HG02943 (cell line): Measurements from ENCODE around the gene PCCA.

Experiments used
- ATAC-seq: cut with Tn5 transposase; IDR thresholded peaks from one replicate; pipeline ENCODE4 v1.9.1; 2021; ENCODE audit warnings: mild to moderate bottlenecking, low read depth, moderate library complexity; ENCODE audit not compliant: unreplicated experiment

Gene PCCA

GRCh38 chr13:100532090-100532766, 443.3 kb downstream of the PCCA start:
- no peak for ATAC-seq

DNA sequence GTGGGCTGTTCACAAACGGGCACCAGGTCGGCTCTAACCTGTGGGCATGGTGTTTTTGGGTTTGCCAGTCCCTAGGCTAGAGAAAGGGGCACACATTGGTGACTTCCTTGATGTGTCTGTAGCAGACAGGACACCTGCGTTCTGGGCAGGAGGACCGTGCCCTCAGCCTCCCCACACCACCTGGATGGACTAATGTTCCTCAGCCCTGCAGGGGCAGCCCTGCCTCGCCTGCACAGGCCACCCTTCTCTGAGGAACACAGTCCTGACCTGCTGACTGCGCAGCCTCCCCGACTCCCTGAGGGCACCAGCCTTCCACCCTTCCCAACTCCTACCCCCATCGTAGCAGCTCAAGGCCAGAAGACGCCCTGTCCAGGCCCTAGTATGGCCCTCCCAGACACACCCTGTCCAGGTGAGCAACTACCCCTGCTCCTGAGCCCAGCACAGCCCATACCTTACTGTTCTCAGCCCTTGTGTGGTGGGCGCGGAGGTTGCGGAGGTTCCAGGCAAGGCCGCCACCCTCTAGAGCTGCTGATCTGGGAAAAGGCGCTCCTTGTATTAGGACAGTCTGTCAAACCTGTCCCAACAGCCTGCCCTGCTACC, 444.0 kb downstream of the PCCA start:
- no peak for ATAC-seq

DNA sequence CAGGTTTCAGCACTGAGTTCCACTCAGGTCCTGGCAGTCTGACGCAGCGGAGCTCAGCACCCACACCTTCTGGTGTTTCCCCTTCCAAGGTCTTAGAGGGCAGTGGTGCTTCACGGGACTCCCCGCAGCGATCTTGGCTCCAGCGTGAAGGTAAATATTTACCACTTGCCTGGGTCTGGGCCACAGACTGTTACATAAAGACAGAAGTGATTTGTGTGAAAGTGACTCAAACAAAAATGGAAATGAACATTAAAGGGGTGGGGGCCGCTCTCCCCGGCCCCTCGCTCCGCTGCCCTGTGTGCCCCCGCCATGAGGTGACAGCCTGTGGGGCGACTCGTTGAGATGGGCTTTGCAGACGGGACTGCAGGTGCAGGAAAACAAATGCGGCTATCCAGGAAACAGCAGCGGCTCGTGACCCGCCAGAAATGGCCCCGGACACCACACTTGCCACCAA, 444.7 kb downstream of the PCCA start:
- ATAC-seq, result no peak

- no peak for ATAC-seq
Measured at GRCh38 chr13:100534147-100534843, 445.4 kb downstream of the PCCA start.

DNA sequence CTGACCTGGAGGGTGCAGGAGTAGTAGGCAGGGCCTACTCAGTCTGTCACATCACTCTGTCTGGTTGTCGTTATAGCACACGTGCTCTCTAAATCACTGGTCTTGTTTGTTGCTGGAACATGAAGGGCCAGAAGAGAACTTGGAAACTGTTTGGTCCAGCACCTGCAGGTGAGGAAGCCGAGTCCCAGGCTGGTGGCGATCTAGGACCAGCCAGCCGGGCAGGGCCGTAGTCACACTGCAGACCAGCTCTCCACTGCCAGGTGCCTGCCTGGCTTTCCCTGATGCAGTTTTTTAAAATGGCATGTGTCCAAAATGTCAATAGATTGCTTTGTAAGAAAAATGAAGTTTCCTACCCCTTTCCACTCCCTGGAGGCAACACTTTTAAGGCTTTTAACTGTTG, 446.0 kb downstream of the PCCA start:
- ATAC-seq, result no peak

DNA sequence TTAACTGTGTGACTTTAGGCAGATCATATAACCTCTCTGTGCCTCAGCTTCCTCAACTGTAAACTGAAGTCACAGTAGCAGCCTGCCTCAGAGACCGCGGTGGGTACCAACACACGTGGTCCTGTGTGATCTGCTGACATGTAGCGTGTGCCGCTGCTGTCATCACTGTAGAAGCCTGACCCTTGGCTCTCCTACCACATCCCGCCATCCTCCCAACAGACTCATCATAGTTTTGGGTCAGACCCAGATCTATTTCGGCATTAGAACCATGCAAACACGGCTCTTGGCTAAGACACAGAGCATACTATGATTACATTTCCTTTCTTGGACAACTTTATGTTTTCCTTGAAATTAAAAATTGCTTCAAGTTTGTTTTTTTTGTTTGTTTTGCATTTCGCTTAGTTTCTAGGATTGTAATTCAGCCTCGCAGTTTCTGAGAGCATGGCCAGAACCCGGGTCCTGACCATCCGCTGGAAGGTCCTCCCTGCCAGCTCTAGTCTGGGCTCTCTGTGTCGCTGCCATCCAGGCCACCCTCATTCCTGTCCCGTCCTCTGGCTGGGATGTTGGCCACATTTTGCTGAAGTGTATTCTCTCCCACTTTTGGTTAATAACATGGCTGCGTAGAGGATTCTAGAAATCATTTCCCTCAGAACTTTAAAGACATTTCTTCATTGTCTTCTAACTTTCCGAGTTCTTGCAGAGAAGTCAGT, 446.7 kb downstream of the PCCA start:
- ATAC-seq, result no peak

DNA sequence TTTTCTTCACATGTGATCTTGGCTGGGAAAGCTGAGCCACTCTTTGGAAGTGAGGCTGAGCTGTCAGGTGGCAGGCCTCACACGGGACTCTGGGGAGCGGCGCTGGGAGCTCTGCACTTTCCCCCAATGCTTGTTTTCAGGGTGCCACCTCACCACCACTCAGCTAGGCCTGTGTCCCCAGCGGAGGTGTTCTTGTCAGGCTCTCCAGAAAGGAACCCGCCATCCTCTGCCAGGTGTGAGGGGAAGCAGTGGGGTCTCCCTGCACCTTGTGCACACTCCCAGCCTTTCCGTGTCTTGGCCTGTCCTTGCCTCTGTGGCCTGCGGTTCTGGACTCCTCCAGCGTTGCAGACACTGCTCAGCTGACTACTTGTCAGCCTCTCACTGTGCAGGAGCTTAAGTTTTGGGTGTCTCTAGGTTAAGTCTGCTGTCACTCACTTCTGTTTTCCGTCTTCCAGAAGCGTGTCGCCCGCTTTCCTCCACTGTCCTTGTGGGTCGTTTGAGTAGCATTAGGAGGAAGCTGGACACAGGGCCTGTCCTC, 447.8 kb downstream of the PCCA start:
- ATAC-seq, result no peak

DNA sequence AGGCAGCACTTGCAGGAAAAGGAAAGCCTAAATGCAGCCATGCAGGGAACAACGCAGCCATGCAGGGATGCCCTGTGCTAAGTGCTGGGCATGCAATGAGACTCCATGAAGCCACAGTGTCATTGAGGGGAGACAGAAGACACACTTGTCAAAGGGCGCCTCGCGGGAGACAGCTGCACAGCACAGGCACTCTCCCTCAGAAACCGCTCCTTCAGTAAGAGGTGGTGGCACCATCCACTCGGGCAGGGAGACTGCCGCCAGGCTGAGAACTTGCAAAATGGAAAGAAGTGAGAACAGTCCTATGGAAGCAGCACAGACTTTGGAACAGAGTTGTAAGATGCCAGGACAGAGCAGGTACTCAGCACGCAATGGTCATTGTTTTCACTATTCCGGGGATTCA, 448.6 kb downstream of the PCCA start:
- no peak for ATAC-seq

GRCh38 chr13:100537951-100538462, 449.1 kb downstream of the PCCA start:
- no peak for ATAC-seq

- no peak for ATAC-seq
Measured at GRCh38 chr13:100540621-100541020, 451.7 kb downstream of the PCCA start.

- no peak for ATAC-seq
Measured at GRCh38 chr13:100541897-100542825, 453.3 kb downstream of the PCCA start.

- peak; percentile 90 for ATAC-seq
Measured at GRCh38 chr13:100542826-100543156, 453.9 kb downstream of the PCCA start.

GRCh38 chr13:100543872-100544602, 455.1 kb downstream of the PCCA start:
- ATAC-seq, result no peak

DNA sequence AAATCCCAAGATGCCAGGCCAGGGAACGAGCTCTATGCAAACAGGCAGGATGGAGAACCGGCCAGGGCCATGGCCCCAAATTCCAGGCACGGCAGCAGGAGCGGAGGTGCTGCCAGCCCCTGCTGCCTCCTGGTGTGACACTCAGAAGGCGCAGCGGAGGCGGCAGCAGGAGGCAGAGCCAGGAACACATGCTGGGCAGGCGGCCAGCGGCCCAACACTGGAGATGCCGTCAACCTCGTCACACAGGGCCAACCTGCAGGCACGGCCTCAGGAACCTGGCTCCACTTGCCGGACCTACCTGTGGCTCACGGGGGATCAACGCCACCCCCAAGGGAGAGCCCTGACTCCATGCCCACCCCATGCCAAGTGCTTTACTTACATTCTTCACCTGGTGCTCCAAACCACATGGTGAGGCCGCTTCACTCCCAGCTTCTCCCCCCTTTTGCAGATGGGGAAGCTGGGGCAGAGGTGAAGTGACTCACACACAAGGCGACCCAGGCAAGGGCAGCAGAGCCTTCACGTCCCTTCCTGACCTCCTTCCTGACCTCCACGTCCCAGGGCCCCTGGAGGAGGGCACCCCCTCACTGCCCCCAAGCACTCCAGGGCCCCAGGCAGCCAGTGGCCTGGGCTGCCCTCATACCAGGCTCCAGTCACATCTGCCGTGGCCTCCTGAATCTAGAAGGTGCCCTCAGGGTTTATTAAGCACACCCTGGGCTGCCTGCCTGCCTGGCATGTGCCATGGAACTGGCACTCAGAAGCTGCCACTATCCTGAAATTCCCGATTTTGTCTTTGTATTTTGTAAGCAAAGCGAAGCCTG, 456.2 kb downstream of the PCCA start:
- no peak for ATAC-seq

DNA sequence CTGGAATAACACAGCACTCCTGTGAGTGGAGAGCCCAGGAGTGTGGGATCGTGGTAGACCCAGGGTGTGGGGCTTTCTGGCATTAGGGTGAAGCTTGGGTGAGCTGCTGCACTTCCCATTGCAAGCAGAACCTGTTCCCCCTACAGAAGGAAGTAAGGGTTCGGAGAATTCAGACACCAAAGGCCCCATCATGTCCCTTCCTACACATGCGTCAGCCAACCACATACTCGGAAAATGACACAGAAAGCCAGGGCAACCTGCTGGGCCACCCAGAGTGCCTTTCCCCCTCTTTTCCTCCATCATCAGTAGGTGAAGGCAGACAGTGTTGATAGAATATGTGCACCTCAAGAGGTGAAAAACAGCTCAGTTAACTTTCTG, 456.8 kb downstream of the PCCA start:
- no peak for ATAC-seq

DNA sequence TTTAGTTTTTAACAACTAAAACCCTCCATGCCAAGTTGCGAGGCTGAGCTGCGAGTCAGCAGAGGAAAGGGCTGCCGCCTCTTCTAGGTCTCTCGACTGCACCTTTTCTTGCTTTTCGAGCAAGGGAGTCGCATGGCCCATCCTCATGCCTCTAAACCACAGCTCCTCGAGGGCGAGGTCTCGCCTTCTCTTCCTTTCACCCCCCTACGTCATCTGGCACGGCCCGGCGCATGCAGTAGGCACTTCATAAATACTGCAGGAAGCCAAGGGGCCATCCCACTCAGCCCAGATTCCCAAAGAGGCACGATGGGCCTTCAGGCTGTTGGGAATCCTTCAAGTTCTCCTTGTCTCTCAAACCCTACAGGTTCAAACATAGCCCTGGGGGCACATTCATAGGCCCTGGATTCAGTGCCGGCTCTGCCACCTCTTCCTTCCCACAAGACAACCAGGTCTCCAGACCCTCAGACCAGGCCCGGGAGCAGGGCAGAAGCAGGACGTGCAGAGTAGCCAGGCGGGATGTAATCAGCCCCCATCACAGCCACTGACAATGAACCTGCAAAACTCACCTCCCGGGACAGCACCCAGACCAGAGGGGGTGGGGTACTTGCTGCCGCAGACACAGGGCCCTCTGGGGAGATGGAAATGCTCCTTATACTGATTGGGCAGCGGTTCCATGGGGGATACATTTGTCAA, 458.0 kb downstream of the PCCA start:
- ATAC-seq, result no peak

DNA sequence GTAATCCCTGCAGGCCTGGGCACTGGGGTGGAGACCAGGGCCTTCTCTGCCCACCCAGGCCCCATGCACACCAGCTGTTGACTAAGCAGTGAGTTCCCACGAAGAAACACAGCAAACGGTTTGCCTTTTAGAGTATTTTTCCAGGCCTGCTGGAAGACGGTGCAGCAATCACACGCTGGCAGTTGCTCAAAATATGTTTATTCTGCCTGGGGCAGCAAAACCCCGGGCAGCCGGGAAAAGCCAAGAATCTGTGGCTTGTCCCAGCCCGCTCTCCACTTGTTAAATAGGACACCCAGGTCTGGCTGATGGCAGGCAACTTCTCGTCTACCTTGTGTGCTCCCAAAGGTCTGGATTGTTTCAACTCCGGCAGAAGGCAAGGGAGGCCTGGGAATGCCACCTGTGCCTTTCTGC, 458.9 kb downstream of the PCCA start:
- no peak for ATAC-seq

DNA sequence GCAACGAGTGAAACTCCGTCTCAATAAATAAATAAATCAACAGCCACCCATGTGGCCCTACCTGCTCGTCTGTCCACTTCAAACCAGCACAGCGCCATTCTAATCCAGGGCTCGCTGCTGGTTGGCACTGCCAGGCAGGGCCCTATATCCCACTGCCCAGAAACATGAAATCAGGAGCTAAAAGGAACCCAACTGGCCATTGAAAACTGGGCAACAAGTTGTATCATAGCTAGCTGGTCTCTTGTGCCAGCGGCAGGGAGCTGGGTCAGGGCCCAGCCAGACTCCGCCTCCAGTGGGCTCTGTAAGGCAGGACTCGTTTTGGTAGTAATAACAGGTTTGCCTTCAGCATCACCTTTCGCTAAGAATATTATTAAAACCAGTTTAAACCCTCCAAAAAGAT, 460.4 kb downstream of the PCCA start:
- ATAC-seq, result no peak
